GM23338 (cell line): ENCODE measurements around the gene FHIT. TPM values are rescaled to one million over a fixed set of nuclear protein-coding genes. Genes with fewer than 3 reads are reported as not detected.

ENCODE experiments used
- ATAC-seq: fragments of 200-7000 bp; cut with Tn5 transposase; 3 replicates; pipeline ENCODE4 v1.9.1; 2020
- DNase-seq: peaks from one replicate; pipeline ENCODE4 v3.0.0-alpha.2; 2015; ENCODE audit warnings: low spot score
- H2AFZ ChIP-seq: fragments of 200-600 bp; sonication (generic); 2 replicates; pipeline ENCODE4 v1.8.0; 2016; ENCODE audit warnings: antibody characterized with exemption, mild to moderate bottlenecking, moderate library complexity
- H3F3A ChIP-seq: fragments of 200-600 bp; sonication (generic); replicated peaks from 2 replicates; pipeline ENCODE4 v1.8.0; 2017; ENCODE audit warnings: antibody characterized with exemption, mixed run types, low read depth
- H3K27ac ChIP-seq: fragments of 200-600 bp; sonication (generic); 2 replicates; pipeline ENCODE4 v1.6.1; 2016; ENCODE audit warnings: low read depth
- H3K27me3 ChIP-seq: fragments of 200-600 bp; sonication (generic); 2 replicates; pipeline ENCODE4 v1.8.0; 2016; ENCODE audit warnings: mild to moderate bottlenecking, mixed run types, moderate library complexity; ENCODE audit not compliant: insufficient read depth
- H3K36me3 ChIP-seq: fragments of 200-600 bp; sonication (generic); 2 replicates; pipeline ENCODE4 v1.8.0; 2016; ENCODE audit warnings: mild to moderate bottlenecking; ENCODE audit not compliant: insufficient read depth
- H3K4me1 ChIP-seq: fragments of 200-600 bp; sonication (generic); 2 replicates; pipeline ENCODE4 v1.8.0; 2016; ENCODE audit warnings: mild to moderate bottlenecking, moderate library complexity; ENCODE audit not compliant: insufficient read depth
- H3K4me2 ChIP-seq: fragments of 200-600 bp; sonication (generic); 2 replicates; pipeline ENCODE4 v1.7.1; 2017; ENCODE audit warnings: mixed run types
- H3K4me3 ChIP-seq: fragments of 200-600 bp; sonication (generic); 2 replicates; pipeline ENCODE4 v1.6.1; 2016; ENCODE audit warnings: mixed run types
- H3K79me2 ChIP-seq: fragments of 200-600 bp; sonication (generic); replicated peaks from 2 replicates; pipeline ENCODE4 v1.8.0; 2017; ENCODE audit warnings: mild to moderate bottlenecking; ENCODE audit not compliant: insufficient read depth
- H3K9me2 ChIP-seq: fragments of 200-600 bp; sonication (generic); 2 replicates; pipeline ENCODE4 v1.8.0; 2017; ENCODE audit not compliant: insufficient read depth
- H4K20me1 ChIP-seq: fragments of 200-600 bp; sonication (generic); replicated peaks from 2 replicates; pipeline ENCODE4 v1.8.0; 2017; ENCODE audit warnings: mild to moderate bottlenecking; ENCODE audit not compliant: insufficient read depth
- H3K27ac Mint-ChIP-seq: 2 replicates; pipeline ENCODE4 v1.8.0; 2020; ENCODE audit warnings: inconsistent platforms, mild to moderate bottlenecking, moderate library complexity, mixed read lengths
- H3K27me3 Mint-ChIP-seq: 3 replicates; pipeline ENCODE4 v1.8.0; 2022; ENCODE audit warnings: low read depth, mild to moderate bottlenecking, moderate library complexity, mixed read lengths, inconsistent platforms; ENCODE audit not compliant: insufficient read depth, poor library complexity
- H3K36me3 Mint-ChIP-seq: 3 replicates; pipeline ENCODE4 v1.8.0; 2021; ENCODE audit warnings: low read depth, mild to moderate bottlenecking, inconsistent platforms, moderate library complexity, mixed read lengths
- H3K4me1 Mint-ChIP-seq: 3 replicates; pipeline ENCODE4 v1.8.0; 2020; ENCODE audit warnings: mild to moderate bottlenecking, inconsistent platforms, mixed read lengths
- H3K4me3 Mint-ChIP-seq: 3 replicates; pipeline ENCODE4 v1.8.0; 2021; ENCODE audit warnings: moderate library complexity, mild to moderate bottlenecking, inconsistent platforms, mixed read lengths
- H3K9me3 Mint-ChIP-seq: 3 replicates; pipeline ENCODE4 v1.8.0; 2020; ENCODE audit warnings: moderate library complexity, mild to moderate bottlenecking, inconsistent platforms, mixed read lengths
- CREB1 ChIP-seq: fragments of 250-450 bp; sonication (Bioruptor Pico); IDR thresholded peaks from 2 replicates; pipeline ENCODE4 v1.5.0; 2020; ENCODE audit warnings: low read depth, mild to moderate bottlenecking, moderate library complexity
- CTCF ChIP-seq, 2 experiments: fragments of 200-600 bp in 1 of 2; sonication (generic) in 1 of 2; conservative IDR thresholded peaks; 2 replicates each; pipeline versions ENCODE4 v1.5.1 to v1.6.1; 2016 to 2017; ENCODE audit warnings: antibody characterized with exemption in 2 of 2, low read depth in 2 of 2, mild to moderate bottlenecking in 2 of 2, moderate library complexity in 1 of 2
- EZH2 ChIP-seq: fragments of 200-600 bp; sonication (generic); IDR thresholded peaks from one replicate; pipeline ENCODE4 v1.8.0; 2017; ENCODE audit warnings: antibody characterized with exemption, mild to moderate bottlenecking, low read depth; ENCODE audit not compliant: unreplicated experiment
- EZH2phosphoT487 ChIP-seq: fragments of 200-600 bp; sonication (generic); IDR thresholded peaks from one replicate; pipeline ENCODE4 v1.8.1; 2018; ENCODE audit warnings: antibody characterized with exemption; ENCODE audit not compliant: unreplicated experiment
- JUNB ChIP-seq: IDR thresholded peaks from one replicate; pipeline ENCODE4 v1.6.1; 2016; ENCODE audit warnings: antibody characterized with exemption; ENCODE audit not compliant: unreplicated experiment
- REST ChIP-seq: IDR thresholded peaks from one replicate; pipeline ENCODE4 v1.6.1; 2018; ENCODE audit warnings: antibody characterized with exemption; ENCODE audit not compliant: unreplicated experiment
- STAT1 ChIP-seq: IDR thresholded peaks from one replicate; pipeline ENCODE4 v1.6.1; 2016; ENCODE audit warnings: antibody characterized with exemption; ENCODE audit not compliant: unreplicated experiment
- ZNF114 ChIP-seq: fragments of 250-450 bp; sonication (Bioruptor Pico); IDR thresholded peaks from 2 replicates; pipeline ENCODE4 v1.5.0; 2020; ENCODE audit warnings: mild to moderate bottlenecking, moderate library complexity
- ZNF331 ChIP-seq: fragments of 250-450 bp; sonication (Bioruptor Pico); IDR thresholded peaks from 2 replicates; pipeline ENCODE4 v1.5.0; 2020; ENCODE audit warnings: low read depth, mild to moderate bottlenecking, moderate library complexity
- polyA plus RNA-seq: library from polyadenylated mRNA; unstranded; fragments of >200 nt; fragmentation: Nextera tagmentation; extraction: Ambion mirVana; gene quantifications from 2 replicates; pipeline ENCODE4 v1.2.1, GENCODE V29; 2016
- total RNA-seq: library from RNA; depleted of rRNA; stranded (reverse); fragments of >200 nt; shearing (Covaris generic); gene quantifications from 2 replicates; pipeline ENCODE4 v1.2.3, GENCODE V29; 2014
- TF ChIP-seq, protein P1 (sequence below): fragments of 250-450 bp; sonication (Bioruptor Pico); IDR thresholded peaks from 2 replicates; pipeline ENCODE4 v1.5.0; 2020; ENCODE audit warnings: mild to moderate bottlenecking, moderate library complexity

FHIT gene
- total and polyA plus RNA-seq, 2 experiments from 2014 or later, result 3.0 to 8.3 TPM

- H4K20me1 ChIP-seq, result no peaks in the 10 kb centered on the region
- DNase-seq, result no peak
- H3K4me2 ChIP-seq, result no peak overlapping the region
- H3F3A ChIP-seq, result no peaks in the 10 kb centered on the region
- Mint-ChIP-seq H3K4me1 (peaks cover 7% of the 10 kb centered on the region), H3K36me3 (no peaks in the 10 kb centered on the region), H3K9me3 (no peaks in the 10 kb centered on the region), H3K4me3 (no peak overlapping the region), H3K27me3 (no peaks in the 10 kb centered on the region), H3K27ac (no peak overlapping the region)
- H3K9me2 ChIP-seq, result 0 out of 2 replicates have a peak, but pooled peaks cover 7% of the 10 kb centered on the region
- no peak for ATAC-seq
- no peak for TF ChIP-seq JUNB
- no peaks in the 10 kb centered on the region for H3K36me3 ChIP-seq
- peaks cover 1% of the 10 kb centered on the region; the same call in 1 of the 2 replicates for H3K4me1 ChIP-seq
- no peak overlapping the region for H2AFZ ChIP-seq
- no peaks in the 10 kb centered on the region for H3K27me3 ChIP-seq
- H3K4me3 ChIP-seq, result no peak overlapping the region
- no peaks in the 10 kb centered on the region for H3K79me2 ChIP-seq
- H3K27ac ChIP-seq, result no peak overlapping the region
These were observed 1453.7 kb downstream of the FHIT start for GRCh38 chr3:59797533-59797932.

- no peaks in the 10 kb centered on the region for H3K4me1 ChIP-seq
- 0 out of 2 replicates have a peak, but pooled peaks cover 10% of the 10 kb centered on the region for H3K9me2 ChIP-seq
- Mint-ChIP-seq H3K27ac (no peak overlapping the region), H3K4me3 (no peak overlapping the region), H3K36me3 (no peaks in the 10 kb centered on the region), H3K4me1 (peaks cover 2% of the 10 kb centered on the region; the same call in 1 of the 3 replicates), H3K9me3 (no peaks in the 10 kb centered on the region), H3K27me3 (no peaks in the 10 kb centered on the region)
- DNase-seq (no peak), ATAC-seq (no peak)
- H2AFZ ChIP-seq, result no peak overlapping the region
- no peaks in the 10 kb centered on the region for H3K27me3 ChIP-seq
- TF ChIP-seq EZH2 (no peak), JUNB (no peak), CTCF (conservative IDR thresholded peaks at IDR 0.05; ENCODE audit: low read depth in 2 of 2) (no peak), CREB1 (no peak), ZNF331 (no peak), EZH2phosphoT487 (no peak), STAT1 (no peak), ZNF114 (CRISPR knock-in tag) (no peak), REST (no peak)
- TF ChIP-seq, protein P1, sequence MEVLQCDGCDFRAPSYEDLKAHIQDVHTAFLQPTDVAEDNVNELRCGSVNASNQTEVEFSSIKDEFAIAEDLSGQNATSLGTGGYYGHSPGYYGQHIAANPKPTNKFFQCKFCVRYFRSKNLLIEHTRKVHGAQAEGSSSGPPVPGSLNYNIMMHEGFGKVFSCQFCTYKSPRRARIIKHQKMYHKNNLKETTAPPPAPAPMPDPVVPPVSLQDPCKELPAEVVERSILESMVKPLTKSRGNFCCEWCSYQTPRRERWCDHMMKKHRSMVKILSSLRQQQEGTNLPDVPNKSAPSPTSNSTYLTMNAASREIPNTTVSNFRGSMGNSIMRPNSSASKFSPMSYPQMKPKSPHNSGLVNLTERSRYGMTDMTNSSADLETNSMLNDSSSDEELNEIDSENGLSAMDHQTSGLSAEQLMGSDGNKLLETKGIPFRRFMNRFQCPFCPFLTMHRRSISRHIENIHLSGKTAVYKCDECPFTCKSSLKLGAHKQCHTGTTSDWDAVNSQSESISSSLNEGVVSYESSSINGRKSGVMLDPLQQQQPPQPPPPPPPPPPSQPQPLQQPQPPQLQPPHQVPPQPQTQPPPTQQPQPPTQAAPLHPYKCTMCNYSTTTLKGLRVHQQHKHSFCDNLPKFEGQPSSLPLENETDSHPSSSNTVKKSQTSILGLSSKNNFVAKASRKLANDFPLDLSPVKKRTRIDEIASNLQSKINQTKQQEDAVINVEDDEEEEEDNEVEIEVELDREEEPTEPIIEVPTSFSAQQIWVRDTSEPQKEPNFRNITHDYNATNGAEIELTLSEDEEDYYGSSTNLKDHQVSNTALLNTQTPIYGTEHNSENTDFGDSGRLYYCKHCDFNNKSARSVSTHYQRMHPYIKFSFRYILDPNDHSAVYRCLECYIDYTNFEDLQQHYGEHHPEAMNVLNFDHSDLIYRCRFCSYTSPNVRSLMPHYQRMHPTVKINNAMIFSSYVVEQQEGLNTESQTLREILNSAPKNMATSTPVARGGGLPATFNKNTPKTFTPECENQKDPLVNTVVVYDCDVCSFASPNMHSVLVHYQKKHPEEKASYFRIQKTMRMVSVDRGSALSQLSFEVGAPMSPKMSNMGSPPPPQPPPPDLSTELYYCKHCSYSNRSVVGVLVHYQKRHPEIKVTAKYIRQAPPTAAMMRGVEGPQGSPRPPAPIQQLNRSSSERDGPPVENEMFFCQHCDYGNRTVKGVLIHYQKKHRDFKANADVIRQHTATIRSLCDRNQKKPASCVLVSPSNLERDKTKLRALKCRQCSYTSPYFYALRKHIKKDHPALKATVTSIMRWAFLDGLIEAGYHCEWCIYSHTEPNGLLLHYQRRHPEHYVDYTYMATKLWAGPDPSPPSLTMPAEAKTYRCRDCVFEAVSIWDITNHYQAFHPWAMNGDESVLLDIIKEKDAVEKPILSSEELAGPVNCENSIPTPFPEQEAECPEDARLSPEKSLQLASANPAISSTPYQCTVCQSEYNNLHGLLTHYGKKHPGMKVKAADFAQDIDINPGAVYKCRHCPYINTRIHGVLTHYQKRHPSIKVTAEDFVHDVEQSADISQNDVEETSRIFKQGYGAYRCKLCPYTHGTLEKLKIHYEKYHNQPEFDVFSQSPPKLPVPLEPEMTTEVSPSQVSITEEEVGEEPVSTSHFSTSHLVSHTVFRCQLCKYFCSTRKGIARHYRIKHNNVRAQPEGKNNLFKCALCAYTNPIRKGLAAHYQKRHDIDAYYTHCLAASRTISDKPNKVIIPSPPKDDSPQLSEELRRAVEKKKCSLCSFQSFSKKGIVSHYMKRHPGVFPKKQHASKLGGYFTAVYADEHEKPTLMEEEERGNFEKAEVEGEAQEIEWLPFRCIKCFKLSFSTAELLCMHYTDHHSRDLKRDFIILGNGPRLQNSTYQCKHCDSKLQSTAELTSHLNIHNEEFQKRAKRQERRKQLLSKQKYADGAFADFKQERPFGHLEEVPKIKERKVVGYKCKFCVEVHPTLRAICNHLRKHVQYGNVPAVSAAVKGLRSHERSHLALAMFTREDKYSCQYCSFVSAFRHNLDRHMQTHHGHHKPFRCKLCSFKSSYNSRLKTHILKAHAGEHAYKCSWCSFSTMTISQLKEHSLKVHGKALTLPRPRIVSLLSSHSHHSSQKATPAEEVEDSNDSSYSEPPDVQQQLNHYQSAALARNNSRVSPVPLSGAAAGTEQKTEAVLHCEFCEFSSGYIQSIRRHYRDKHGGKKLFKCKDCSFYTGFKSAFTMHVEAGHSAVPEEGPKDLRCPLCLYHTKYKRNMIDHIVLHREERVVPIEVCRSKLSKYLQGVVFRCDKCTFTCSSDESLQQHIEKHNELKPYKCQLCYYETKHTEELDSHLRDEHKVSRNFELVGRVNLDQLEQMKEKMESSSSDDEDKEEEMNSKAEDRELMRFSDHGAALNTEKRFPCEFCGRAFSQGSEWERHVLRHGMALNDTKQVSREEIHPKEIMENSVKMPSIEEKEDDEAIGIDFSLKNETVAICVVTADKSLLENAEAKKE (CRISPR knock-in tag), result no peak
- no peaks in the 10 kb centered on the region for H3F3A ChIP-seq
- H4K20me1 ChIP-seq, result no peaks in the 10 kb centered on the region
- no peak overlapping the region for H3K4me2 ChIP-seq
- no peak overlapping the region for H3K27ac ChIP-seq
- no peaks in the 10 kb centered on the region for H3K36me3 ChIP-seq
- H3K4me3 ChIP-seq, result no peak overlapping the region
- H3K79me2 ChIP-seq, result no peaks in the 10 kb centered on the region
These were observed 1454.8 kb downstream of the FHIT start for GRCh38 chr3:59796456-59796855.
